Right lobe of liver (tissue), 6 donors: ENCODE results near the gene RPL31. TPM values are rescaled to one million over a fixed set of nuclear protein-coding genes. Genes with fewer than 3 reads are reported as not detected.

Experiments used
- ATAC-seq, 4 donors: fragments of 200-7000 bp; cut with Tn5 transposase; one replicate each; pipeline ENCODE4 v1.9.1; 2020; ENCODE audit warnings: mild to moderate bottlenecking in 4 of 4, moderate library complexity in 4 of 4
- DNase-seq, 3 donors: peaks; one replicate each; pipeline ENCODE4 v3.0.0-alpha.2; 2020
- H3K27ac ChIP-seq, 3 donors: fragments of 200-600 bp; one replicate each; pipeline ENCODE4 v1.8.0; 2022
- H3K27me3 ChIP-seq, 2 donors: fragments of 200-600 bp; one replicate each; pipeline ENCODE4 v1.8.0; 2022
- H3K36me3 ChIP-seq, 4 donors: fragments of 200-600 bp; sonication (generic) in 1 of 4; one replicate each; pipeline versions ENCODE4 v1.5.1 to v1.8.0; 2017 to 2022; ENCODE audit warnings: control low read depth in 1 of 4
- H3K4me1 ChIP-seq, 4 donors: fragments of 200-600 bp; sonication (generic) in 1 of 4; one replicate each; pipeline versions ENCODE4 v1.5.1 to v1.8.0; 2017 to 2022; ENCODE audit warnings: control low read depth in 1 of 4
- H3K4me3 ChIP-seq, 3 donors: fragments of 200-600 bp; one replicate each; pipeline ENCODE4 v1.8.0; 2022
- H3K9me3 ChIP-seq, 4 donors: fragments of 200-600 bp; sonication (generic) in 1 of 4; one replicate each; pipeline versions ENCODE4 v1.5.1 to v1.8.0; 2017 to 2022; ENCODE audit warnings: control low read depth in 1 of 4
- CTCF ChIP-seq, 4 donors: fragments of 200-600 bp in 3 of 4; fragments of 450-650 bp in 1 of 4; IDR thresholded peaks; one replicate each; pipeline versions ENCODE4 v1.5.1 to v1.8.0; 2016 to 2022; ENCODE audit warnings: antibody characterized with exemption in 4 of 4, mild to moderate bottlenecking in 2 of 4
- POLR2A ChIP-seq: fragments of 450-650 bp; IDR thresholded peaks from one replicate; pipeline ENCODE4 v1.6.1; 2017; ENCODE audit warnings: antibody characterized with exemption, mild to moderate bottlenecking
- WGBS: methylation state at CpG from one replicate; pipeline ENCODE4 v1.1.6; 2018; ENCODE audit warnings: low coverage, low lambda C conversion rate; ENCODE audit not compliant: insufficient coverage; ENCODE audit errors: missing lambda C conversion rate; 5-methylcytosine and 5-hydroxymethylcytosine counted together
- intact Hi-C, 2 donors: fragments of 100-400 bp; cut with DNase I; formaldehyde crosslinking; loops; one replicate each; pipeline versions ENCODE4 v1.11.2 to v1.14.1; 2022
- total RNA-seq, 6 experiments: library from RNA; depleted of rRNA in 2 of 6; stranded (reverse); fragments of >200 nt in 2 of 6; fragmentation: NEBNext Ultra II Directional in 3 of 6; extraction: Animal tissue kit (Norgen Biotek cat#: 25700) in 3 of 6; gene quantifications; one replicate each; pipeline versions ENCODE4 v1.1.0 to v1.2.4, GENCODE V29; 2016 to 2023
- donor health status: DM: no; HTN: yes; CAD: no.
- donor health status: DM: no; HTN: no; CAD: no.
- donor health status: DM: no; HTN: no; CAD: no.
- donor health status: DM: no; HTN: yes; CAD: no.
- donor health status: DM: no; HTN: yes; CAD: no.

RPL31 gene
- total RNA-seq, 6 experiments from 2014 or later, result 363 to 497 (median 443) TPM

GRCh38 chr2:100997509-100998234 lies 4.4 kb upstream of the RPL31 start:
- no peaks in the 10 kb centered on the region for H3K27me3 ChIP-seq
- no peaks in the 10 kb centered on the region for H3K9me3 ChIP-seq
- 65% methylated on average over 3 of the region's 5 CpGs for WGBS
- DNase-seq (no peak), ATAC-seq (peak; percentile 4 to 34 (median 11))
- peaks cover 0 to 5% (median 0%) of the 10 kb centered on the region in 4 donors for H3K36me3 ChIP-seq
- no peak overlapping the region for H3K4me3 ChIP-seq
- peaks cover 0 to 36% (median 14%) of the 10 kb centered on the region in 4 donors for H3K4me1 ChIP-seq
- H3K27ac ChIP-seq, result peak overlapping the region; percentile 74 to 90 (median 89)
- intact Hi-C loops, result no loop called here
- TF ChIP-seq POLR2A (no peak), CTCF (IDR thresholded peaks at IDR 0.05) (no peak)

GRCh38 chr2:100998235-100998573 lies 3.9 kb upstream of the RPL31 start:
- TF ChIP-seq POLR2A (peak; percentile 15), CTCF (IDR thresholded peaks at IDR 0.05) (no peak)
- H3K27me3 ChIP-seq, result no peaks in the 10 kb centered on the region
- intact Hi-C loops, result no loop called here
- ATAC-seq, result peak; percentile 4 to 28 (median 16)
- H3K36me3 ChIP-seq, result peaks cover 0 to 4% (median 0%) of the 10 kb centered on the region in 4 donors
- no peaks in the 10 kb centered on the region for H3K9me3 ChIP-seq
- no peak overlapping the region for H3K4me3 ChIP-seq
- WGBS, result 29% methylated on average over 6 of the region's 6 CpGs
- H3K4me1 ChIP-seq, result peaks cover 0 to 40% (median 15%) of the 10 kb centered on the region in 4 donors
- H3K27ac ChIP-seq, result peak overlapping the region; percentile 74 to 90 (median 89)
- no peak for DNase-seq

- intact Hi-C loops, result no loop called here
- Histone ChIP-seq H3K4me3 (no peak overlapping the region), H3K9me3 (no peaks in the 10 kb centered on the region), H3K36me3 (peaks cover 0 to 17% (median 6%) of the 10 kb centered on the region in 4 donors), H3K27me3 (no peaks in the 10 kb centered on the region), H3K27ac (no peak overlapping the region), H3K4me1 (peaks cover 0 to 47% (median 19%) of the 10 kb centered on the region in 4 donors)
- no peak for DNase-seq
- TF ChIP-seq CTCF (IDR thresholded peaks at IDR 0.05), result no peak
- no peak for TF ChIP-seq POLR2A
- 93% methylated on average over 2 of the region's 2 CpGs for WGBS
- ATAC-seq, result no peak
Observed at GRCh38 chr2:100999995-101000394, 2.1 kb upstream of the RPL31 start.

GRCh38 chr2:101002562-101003277 lies 631 bp downstream of the RPL31 start:
- H3K9me3 ChIP-seq, result no peaks in the 10 kb centered on the region
- H3K36me3 ChIP-seq, result peaks cover 7 to 45% (median 21%) of the 10 kb centered on the region in 4 donors
- TF ChIP-seq POLR2A (no peak), CTCF (IDR thresholded peaks at IDR 0.05) (no peak)
- H3K27me3 ChIP-seq, result no peaks in the 10 kb centered on the region
- H3K4me1 ChIP-seq, result peaks cover 0 to 26% (median 10%) of the 10 kb centered on the region in 4 donors
- peak overlapping the region; percentile 75 to 85 (median 85) for H3K4me3 ChIP-seq
- under 1% methylated on average over 23 of the region's 26 CpGs for WGBS
- H3K27ac ChIP-seq, result peak overlapping the region; percentile 73 to 97 (median 86)
- ATAC-seq (peak in 2 of 4 donors; percentile 2 to 5), DNase-seq (no peak)
- intact Hi-C loops, result no loop called here
